Osteoblast (primary cell): ENCODE data around the gene TMEM181. TPM values are rescaled to one million over a fixed set of nuclear protein-coding genes. Genes with fewer than 3 reads are reported as not detected.

Experiments used
- DNase-seq: peaks from one replicate; pipeline ENCODE4 v3.0.0; 2011; ENCODE audit warnings: low spot score, mixed read lengths; ENCODE audit not compliant: insufficient read length; ENCODE audit errors: missing footprints
- H2AFZ ChIP-seq: 2 replicates; pipeline ENCODE4 v1.6.0; 2011; ENCODE audit warnings: mild to moderate bottlenecking, low read length
- H3K27ac ChIP-seq: 2 replicates; pipeline ENCODE4 v1.5.1; 2011; ENCODE audit warnings: mild to moderate bottlenecking, low read depth, low read length, moderate library complexity
- H3K27me3 ChIP-seq: 2 replicates; pipeline ENCODE4 v1.6.0; 2012; ENCODE audit warnings: mild to moderate bottlenecking, control low read depth, inconsistent platforms, low read length, moderate library complexity; ENCODE audit not compliant: insufficient read depth
- H3K36me3 ChIP-seq: 2 replicates; pipeline ENCODE4 v1.5.1; 2011; ENCODE audit warnings: mild to moderate bottlenecking, low read length, control low read depth, moderate library complexity; ENCODE audit not compliant: insufficient read depth
- H3K4me1 ChIP-seq: 2 replicates; pipeline ENCODE4 v1.5.1; 2011; ENCODE audit warnings: mild to moderate bottlenecking, low read length, control low read depth, moderate library complexity; ENCODE audit not compliant: insufficient read depth
- H3K4me2 ChIP-seq: 2 replicates; pipeline ENCODE4 v1.6.0; 2011; ENCODE audit warnings: mild to moderate bottlenecking, low read length; ENCODE audit not compliant: insufficient read depth
- H3K4me3 ChIP-seq: fragments of 200-600 bp; sonication (generic); 3 replicates; pipeline ENCODE4 v1.5.1; 2012; ENCODE audit warnings: mild to moderate bottlenecking, low read length, inconsistent platforms; ENCODE audit not compliant: insufficient read depth
- H3K79me2 ChIP-seq: 2 replicates; pipeline ENCODE4 v1.6.0; 2012; ENCODE audit warnings: mild to moderate bottlenecking, low read length, control low read depth, inconsistent platforms; ENCODE audit not compliant: insufficient read depth
- H3K9me3 ChIP-seq: 2 replicates; pipeline ENCODE4 v1.5.1; 2011; ENCODE audit warnings: low read depth, low read length, control low read depth
- H4K20me1 ChIP-seq: 2 replicates; pipeline ENCODE4 v1.6.0; 2012; ENCODE audit warnings: mild to moderate bottlenecking, low read length, control low read depth; ENCODE audit not compliant: insufficient read depth
- CTCF ChIP-seq: IDR thresholded peaks from 2 replicates; pipeline ENCODE4 v1.5.1; 2011; ENCODE audit warnings: mild to moderate bottlenecking, low read depth, low read length, moderate library complexity; ENCODE audit errors: extremely low read depth
- total RNA-seq: library from RNA; depleted of rRNA; stranded (reverse); fragments of >200 nt; gene quantifications from 2 replicates; pipeline ENCODE4 v1.2.3, GENCODE V29; 2012

Gene TMEM181
- total RNA-seq, 1 donor = 43.8 TPM

- no peak for DNase-seq
- Histone ChIP-seq H4K20me1 (no peaks in the 10 kb centered on the region), H3K4me3 (no peak overlapping the region), H3K4me2 (no peak overlapping the region), H3K4me1 (no peaks in the 10 kb centered on the region), H3K27ac (no peak overlapping the region), H3K9me3 (no peaks in the 10 kb centered on the region), H3K27me3 (peaks cover 40% of the 10 kb centered on the region), H3K36me3 (no peaks in the 10 kb centered on the region), H3K79me2 (no peaks in the 10 kb centered on the region), H2AFZ (no peak overlapping the region)
- TF ChIP-seq CTCF = no peak
Observed at GRCh38 chr6:158538741-158539140, 21.1 kb upstream of the TMEM181 start.

- Histone ChIP-seq H4K20me1 (no peaks in the 10 kb centered on the region), H2AFZ (no peak overlapping the region), H3K4me2 (no peak overlapping the region), H3K79me2 (no peaks in the 10 kb centered on the region), H3K36me3 (no peaks in the 10 kb centered on the region), H3K4me1 (no peaks in the 10 kb centered on the region), H3K9me3 (no peaks in the 10 kb centered on the region), H3K4me3 (no peak overlapping the region), H3K27me3 (peaks cover 40% of the 10 kb centered on the region), H3K27ac (no peak overlapping the region)
- no peak for DNase-seq
- TF ChIP-seq CTCF = no peak
Observed at GRCh38 chr6:158539413-158539812, 20.5 kb upstream of the TMEM181 start.

GRCh38 chr6:158539881-158540280 lies 20.0 kb upstream of the TMEM181 start:
- DNase-seq = no peak
- H3K4me2 ChIP-seq = no peak overlapping the region
- no peaks in the 10 kb centered on the region for H3K79me2 ChIP-seq
- H3K27ac ChIP-seq = no peak overlapping the region
- H4K20me1 ChIP-seq = no peaks in the 10 kb centered on the region
- H2AFZ ChIP-seq = no peak overlapping the region
- no peak overlapping the region for H3K4me3 ChIP-seq
- H3K4me1 ChIP-seq = no peaks in the 10 kb centered on the region
- no peak for TF ChIP-seq CTCF
- peaks cover 40% of the 10 kb centered on the region for H3K27me3 ChIP-seq
- no peaks in the 10 kb centered on the region for H3K9me3 ChIP-seq
- no peaks in the 10 kb centered on the region for H3K36me3 ChIP-seq

- H4K20me1 ChIP-seq = no peaks in the 10 kb centered on the region
- no peaks in the 10 kb centered on the region for H3K4me1 ChIP-seq
- no peak overlapping the region for H3K4me3 ChIP-seq
- H3K27me3 ChIP-seq = peaks cover 27% of the 10 kb centered on the region
- H3K27ac ChIP-seq = no peak overlapping the region
- H3K4me2 ChIP-seq = no peak overlapping the region
- no peaks in the 10 kb centered on the region for H3K36me3 ChIP-seq
- DNase-seq = no peak
- no peaks in the 10 kb centered on the region for H3K9me3 ChIP-seq
- no peak for TF ChIP-seq CTCF
- H3K79me2 ChIP-seq = no peaks in the 10 kb centered on the region
- no peak overlapping the region for H2AFZ ChIP-seq
Observed at GRCh38 chr6:158543606-158544185, 16.2 kb upstream of the TMEM181 start.
